DMS79 (cell line): Measurements from ENCODE around the gene BTBD10.
A peak's percentile ranks its signal among the peaks of the same experiment; 100 is the strongest.
"Not testable (repeated sequence)": the region's sequence is repeated elsewhere in the genome, so short reads cannot be mapped to it uniquely, and the experiment has no call there.

Experiments used
- DNase-seq: peaks from one replicate; lab custom pipeline; 2025; lab: John Stamatoyannopoulos, UW

Gene BTBD10

DNA sequence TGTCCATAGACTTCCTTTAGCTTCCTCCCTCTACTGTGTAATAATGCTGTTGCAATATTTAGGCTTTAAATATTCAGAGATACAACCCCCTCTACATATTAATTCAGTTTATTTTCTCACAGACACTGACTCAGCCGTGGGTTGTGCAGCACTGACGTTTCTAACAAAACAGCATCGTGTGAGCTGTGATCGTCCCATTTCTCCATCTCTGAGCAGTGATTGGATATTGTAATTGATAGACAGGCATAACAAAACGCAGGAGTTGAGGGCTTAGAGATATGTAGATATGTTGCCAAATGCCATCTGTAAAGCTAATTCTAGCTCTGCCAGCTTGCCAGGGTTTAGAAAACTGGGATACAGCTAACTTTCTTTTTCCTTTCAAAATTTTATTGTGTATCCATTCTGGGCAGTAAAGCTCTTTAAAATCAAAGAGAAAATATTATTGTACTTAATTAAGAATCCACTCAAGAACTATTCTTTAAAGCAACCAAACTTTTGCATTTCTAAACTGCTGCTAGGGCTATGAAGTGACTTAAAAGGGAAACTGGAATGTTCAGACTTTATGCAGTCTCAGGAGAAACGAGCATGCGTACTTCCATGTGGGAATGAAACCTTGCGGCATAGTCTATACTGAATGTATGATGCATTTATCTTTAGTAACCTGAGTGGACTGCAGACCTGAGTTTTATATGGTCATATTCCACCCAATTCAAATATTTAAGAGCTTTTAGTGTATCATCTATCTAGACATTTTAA lies 22.7 kb downstream of the BTBD10 start:
- no peak for DNase-seq

GRCh38 chr11:13438291-13438690 lies 24.7 kb downstream of the BTBD10 start:
- no peak for DNase-seq

DNA sequence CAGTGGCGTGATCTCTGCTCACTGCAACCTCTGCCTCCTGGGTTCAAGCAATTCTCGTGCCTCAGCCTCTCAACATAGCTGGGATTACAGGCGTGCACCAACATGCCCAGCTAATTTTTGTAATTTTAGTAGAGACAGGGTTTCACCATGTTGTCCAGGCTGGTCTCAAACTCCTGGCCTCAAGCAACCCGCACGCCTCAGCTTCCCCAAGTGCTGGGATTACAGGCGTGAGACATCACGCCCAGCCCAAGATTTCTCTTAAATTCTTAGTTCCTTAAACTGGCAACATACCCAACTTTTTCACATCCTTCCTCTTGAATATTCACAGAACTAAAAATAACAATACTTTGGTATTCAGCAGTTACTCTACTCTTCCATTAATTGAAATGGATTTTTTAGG lies 26.2 kb downstream of the BTBD10 start:
- DNase-seq: not testable (repeated sequence)

DNA sequence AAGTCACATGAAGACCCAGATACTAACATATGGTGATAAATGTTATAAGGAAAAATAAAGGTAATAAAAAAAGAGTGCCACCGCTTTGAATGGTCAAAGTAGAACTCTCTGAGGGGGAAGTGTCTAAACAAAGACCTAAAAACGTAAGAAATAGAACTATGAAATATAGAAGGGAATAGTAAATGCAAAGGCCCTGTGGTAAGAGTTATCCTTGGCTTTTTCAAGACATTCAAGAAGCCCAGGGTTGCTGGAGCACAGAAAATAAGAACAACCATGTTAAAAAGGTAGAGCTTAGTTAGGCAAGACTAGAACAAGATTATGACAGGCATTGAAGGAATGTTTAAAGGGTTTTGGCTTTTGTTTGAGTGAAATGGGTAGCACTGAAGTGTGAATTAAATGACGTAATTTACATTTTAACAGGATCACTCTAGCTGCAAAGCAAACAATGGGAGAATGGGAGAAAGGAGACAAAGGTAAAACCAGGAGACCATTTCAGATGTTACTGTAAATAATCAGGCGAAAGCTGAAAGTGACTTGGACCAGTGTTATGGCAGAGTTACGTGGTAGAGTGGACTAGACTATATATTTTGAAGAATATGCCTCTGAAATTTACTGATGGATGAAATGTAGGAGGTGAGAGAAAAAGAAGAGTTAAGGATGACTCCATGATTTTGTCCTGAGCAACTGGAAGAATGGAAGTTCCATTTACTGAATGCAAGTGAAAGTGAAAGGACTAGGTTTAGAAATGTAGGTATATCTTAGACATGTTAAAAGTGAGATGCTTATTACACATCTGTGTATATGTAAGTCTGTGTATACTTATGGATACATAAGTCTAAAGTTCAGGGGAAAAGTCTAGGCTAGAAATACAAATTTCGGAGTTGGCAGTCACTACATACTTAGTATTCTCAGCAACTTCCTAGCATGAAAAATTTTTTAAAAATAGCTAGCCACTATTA lies 28.5 kb downstream of the BTBD10 start:
- no peak for DNase-seq

- no peak for DNase-seq
Measured at GRCh38 chr11:13433437-13433836, 29.6 kb downstream of the BTBD10 start.

DNA sequence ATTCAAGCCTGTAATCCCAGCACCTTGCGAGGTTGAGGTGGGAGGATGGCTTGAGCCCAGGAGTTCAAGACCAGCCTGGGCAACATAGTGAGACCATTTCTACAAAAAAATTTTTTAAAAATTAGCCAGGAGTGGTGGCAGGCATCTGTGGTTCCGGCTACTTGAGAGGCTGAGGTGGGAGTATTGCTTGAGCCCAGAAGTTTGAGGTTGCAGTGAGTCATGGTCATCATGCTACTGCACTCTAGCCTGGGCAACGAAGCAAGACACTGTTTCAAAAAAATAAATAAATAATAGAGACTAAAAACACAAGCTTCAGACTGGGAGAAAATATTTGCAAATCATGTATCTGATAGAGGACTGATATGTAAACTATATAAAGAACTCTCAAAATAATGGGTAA lies 33.2 kb downstream of the BTBD10 start:
- DNase-seq: no peak

DNA sequence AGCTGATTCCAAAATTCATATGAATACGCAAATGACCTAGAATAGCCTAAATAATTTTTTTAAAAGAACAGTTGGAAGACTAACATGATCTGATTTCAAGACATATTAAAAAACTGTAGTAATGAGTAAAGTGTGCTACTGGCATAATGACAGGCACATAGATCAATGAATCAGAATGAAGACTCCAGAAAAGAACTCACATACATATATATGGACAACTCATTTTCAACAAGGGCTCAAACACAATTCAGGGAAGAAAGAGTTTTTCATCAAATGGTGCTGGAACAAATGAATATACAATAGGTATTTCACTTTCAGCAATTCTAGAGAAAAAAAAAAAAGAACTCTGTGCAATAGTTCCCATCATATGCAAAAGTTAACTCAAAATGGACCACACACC lies 33.7 kb downstream of the BTBD10 start:
- DNase-seq: no peak

- DNase-seq: no peak
Measured at GRCh38 chr11:13427440-13427839, 35.6 kb downstream of the BTBD10 start.

- no peak for DNase-seq
Measured at GRCh38 chr11:13423372-13423771, 39.6 kb downstream of the BTBD10 start.

DNA sequence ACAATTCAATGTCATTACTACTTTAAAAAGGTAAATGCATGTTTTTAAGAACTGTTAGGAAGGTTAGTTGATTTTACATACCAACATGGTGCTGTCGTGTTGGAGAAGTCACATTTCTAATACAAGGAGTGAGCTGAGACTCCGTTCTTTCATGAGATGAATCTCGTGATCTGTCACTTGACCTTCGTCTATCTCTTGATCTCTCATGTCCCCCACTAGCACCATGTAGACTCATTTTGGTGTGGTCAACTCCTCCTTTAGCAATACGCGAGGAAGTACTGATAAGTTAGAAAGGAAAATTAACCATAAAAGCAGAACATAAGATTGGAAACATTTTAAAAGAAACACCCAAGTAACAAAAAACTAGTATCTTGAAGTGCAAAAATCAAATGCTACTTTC lies 41.5 kb downstream of the BTBD10 start:
- DNase-seq: no peak

DNA sequence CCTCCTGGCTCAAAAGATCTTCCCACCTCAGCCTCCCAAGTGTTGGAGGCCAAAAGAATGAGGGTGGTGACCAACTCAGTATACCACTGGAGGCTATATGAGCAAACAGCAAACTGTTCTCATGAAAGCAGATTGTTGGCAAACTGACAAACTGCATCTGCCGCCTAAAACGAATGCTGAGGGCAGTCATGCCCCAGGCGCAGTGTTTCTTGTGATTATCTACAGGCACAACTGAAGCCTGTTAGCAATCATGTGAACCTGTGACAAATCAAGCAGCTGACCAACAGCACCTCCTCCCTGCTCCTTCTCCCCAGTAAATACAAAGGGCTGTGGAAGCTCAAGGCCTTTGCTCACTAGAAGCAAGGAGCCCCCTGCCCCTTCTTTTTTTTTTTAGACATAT lies 47.8 kb downstream of the BTBD10 start:
- no peak for DNase-seq

DNA sequence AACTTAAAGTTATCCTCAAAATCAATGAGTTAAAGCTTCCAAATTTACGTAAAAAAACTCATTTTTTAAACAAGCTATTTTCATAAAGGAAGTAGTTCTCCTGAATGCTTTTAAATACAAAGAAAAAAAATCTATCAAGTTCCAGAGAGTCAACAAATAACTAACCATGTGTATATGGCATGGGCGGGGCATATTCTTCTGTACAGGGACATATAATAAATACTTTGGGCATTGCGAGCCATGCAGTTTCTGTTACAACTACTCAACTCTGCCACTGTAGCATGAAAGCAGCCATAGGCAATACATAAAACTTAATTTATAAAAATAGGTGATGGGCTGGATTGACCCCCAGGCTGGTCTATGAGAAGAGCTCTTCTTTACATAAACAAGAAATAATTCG lies 57.8 kb downstream of the BTBD10 start:
- no peak for DNase-seq

DNA sequence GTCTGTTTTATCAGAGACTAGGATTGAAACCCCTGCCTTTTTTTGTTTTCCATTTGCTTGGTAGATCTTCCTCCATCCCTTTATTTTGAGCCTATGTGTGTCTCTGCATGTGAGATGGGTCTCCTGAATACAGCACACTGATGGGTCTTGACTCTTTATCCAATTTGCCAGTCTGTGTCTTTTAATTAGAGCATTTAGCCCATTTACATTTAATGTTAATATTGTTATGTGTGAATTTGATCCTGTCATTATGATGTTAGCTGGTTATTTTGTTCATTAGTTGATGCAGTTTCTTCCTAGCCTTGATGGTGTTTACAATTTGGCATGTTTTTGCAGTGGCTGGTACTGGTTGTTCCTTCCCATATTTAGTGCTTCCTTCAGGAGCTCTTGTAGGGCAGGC lies 64.7 kb downstream of the BTBD10 start:
- DNase-seq: not testable (repeated sequence)

DNA sequence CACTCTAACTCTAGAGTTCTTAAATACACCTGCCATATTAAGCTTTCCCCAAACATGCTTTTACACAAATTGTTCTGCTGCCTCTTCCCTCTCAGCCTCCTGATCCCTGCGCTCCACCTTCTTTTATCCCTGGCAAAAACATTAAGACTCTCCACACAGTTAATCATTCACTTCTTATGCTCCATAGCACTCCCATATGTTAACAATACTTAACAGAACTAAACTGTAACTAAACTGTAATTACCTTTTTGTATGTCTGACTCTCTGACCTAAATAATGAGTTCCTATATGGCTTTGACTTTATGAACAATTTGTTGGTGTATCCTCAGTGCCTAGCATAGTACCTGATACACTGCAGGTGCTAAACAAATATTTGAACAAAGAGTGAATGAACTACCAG lies 71.8 kb downstream of the BTBD10 start:
- no peak for DNase-seq

GRCh38 chr11:13388741-13389140 lies 74.3 kb downstream of the BTBD10 start:
- no peak for DNase-seq

- no peak for DNase-seq
Measured at GRCh38 chr11:13386567-13386966, 76.5 kb downstream of the BTBD10 start.

DNA sequence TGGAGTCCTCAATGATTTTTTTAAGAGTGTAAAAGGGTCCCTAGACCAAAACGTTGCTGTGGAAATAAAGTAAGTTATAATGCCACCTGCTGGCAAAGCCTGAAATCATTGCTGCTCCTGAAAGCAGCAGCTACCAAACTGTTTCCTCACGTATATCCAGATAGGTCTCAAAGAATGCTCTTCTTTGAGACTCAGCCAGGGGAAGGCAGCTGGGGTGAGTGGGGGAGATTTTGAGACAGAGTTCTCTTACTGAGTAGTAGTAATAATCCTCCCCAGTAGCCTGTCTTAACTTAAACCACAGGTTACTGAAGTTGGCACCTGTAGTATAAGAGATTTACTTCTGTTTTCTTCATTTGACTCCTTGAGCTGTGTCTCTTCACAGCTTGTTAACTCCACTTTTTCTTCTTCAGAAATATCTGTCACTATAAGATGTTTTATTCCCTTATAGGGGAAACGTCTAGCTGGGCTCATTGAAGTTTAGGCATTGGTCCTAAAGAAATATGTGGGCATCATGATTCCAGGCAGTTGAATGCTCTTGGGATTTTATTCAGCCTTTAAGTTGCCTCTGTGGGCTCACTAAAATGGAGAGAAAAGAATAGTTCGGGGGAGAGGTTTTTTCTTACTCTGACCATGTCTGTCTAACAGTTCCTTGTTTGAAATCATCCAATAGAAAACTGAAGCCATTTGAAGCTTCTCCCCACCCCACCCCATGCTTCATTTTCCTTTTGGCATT lies 77.9 kb downstream of the BTBD10 start:
- DNase-seq: peak; percentile 27

- no peak for DNase-seq
Measured at GRCh38 chr11:13382751-13383150, 80.3 kb downstream of the BTBD10 start.

- DNase-seq: no peak
Measured at GRCh38 chr11:13380731-13381130, 82.3 kb downstream of the BTBD10 start.

DNA sequence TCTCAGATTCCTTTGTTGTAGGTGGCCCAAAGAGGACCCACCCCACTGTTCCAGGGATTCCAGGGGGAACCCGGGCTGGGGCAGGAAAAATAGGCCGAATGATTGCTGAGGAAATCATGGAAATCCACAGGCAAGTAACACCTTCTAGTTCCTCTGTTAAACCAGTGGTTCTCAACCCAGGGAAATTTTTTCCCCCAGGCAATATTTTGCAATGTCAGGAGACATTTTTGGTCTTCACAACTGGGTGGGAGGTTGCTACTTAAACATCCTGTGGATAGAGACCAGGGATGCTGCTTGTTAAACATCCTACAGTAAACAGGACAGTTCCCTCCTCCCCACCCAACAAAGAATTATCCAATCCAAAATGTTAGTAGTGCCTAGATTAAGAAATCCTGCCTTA lies 84.7 kb downstream of the BTBD10 start:
- DNase-seq: no peak

DNA sequence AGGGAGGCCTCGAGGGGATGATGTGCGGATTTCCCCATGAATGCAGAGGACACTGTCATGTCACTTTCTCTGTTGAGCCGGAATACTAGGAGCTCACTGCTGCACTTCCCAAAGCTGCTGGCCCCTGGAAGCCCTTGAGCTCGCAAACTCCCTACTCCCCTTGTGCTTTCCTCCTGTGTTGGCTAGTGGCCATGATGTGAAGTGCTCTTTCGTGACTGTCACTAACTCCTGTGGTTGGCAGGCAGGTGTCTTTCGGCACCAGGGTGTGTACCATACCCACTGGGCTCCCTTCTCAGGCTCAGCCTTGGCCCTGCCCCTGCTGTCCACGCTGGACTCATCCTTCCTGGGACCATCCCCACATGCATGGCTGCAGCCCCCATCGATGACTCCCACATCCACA lies 86.2 kb downstream of the BTBD10 start:
- peak; percentile 78 for DNase-seq

- no peak for DNase-seq
Measured at GRCh38 chr11:13376402-13376801, 86.6 kb downstream of the BTBD10 start.

- DNase-seq: no peak
Measured at GRCh38 chr11:13375798-13376197, 87.2 kb downstream of the BTBD10 start.
